ENCODE results near the gene SEMA3B.

GRCh38 chr3:50270422-50271224 is 1.7 kb downstream of the SEMA3B start:
- TF ChIP-seq CTCF (conservative IDR thresholded peaks at IDR 0.05; ENCODE audit: low read depth, low read length), result no peak
- TF ChIP-seq POLR2A (IDR thresholded peaks at IDR 0.05; ENCODE audit: low read depth, low read length), result no peak
- no peak for TF ChIP-seq NFE2L2 (IDR thresholded peaks at IDR 0.05; ENCODE audit: low read depth, low read length)
- no peak for TF ChIP-seq BHLHE40 (IDR thresholded peaks at IDR 0.05; ENCODE audit: low read depth, low read length)
- no peak for TF ChIP-seq CEBPB (IDR thresholded peaks at IDR 0.05; ENCODE audit: low read depth, low read length)
- no peak for TF ChIP-seq RAD21 (IDR thresholded peaks at IDR 0.05; ENCODE audit: low read length)
- TF ChIP-seq USF2 (IDR thresholded peaks at IDR 0.05; ENCODE audit: low read depth, low read length), result no peak
- TF ChIP-seq RFX5 (IDR thresholded peaks at IDR 0.05; ENCODE audit: low read depth, low read length), result no peak
